LNCAP (cell line): ENCODE results near the gene KLHL6.

ENCODE experiments used
- TF ChIP-seq, protein P1 (sequence below): fragments of 450-650 bp; IDR thresholded peaks from 2 replicates; pipeline ENCODE4 v1.5.1; 2017; ENCODE audit warnings: mild to moderate bottlenecking

KLHL6 gene

DNA sequence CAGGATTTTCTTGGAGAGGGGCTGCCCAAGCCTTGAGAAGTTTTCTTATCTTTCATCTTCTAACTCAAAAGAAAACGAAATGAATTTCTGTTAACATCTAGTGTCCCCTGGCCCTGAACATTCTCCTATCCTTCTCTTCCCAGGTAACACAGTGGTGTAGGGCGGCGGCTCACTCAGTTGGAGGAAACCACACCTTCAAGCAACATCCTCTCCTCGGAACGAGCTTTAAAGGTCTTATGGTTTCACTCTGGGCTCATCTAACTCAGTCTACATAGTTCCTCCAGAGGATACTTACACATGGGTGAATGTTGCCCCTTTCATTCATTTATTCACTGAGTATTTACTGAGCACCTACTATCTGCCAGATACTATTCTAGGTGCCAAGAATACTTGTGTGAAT lies 31.0 kb upstream of the KLHL6 start:
- TF ChIP-seq, protein P1, sequence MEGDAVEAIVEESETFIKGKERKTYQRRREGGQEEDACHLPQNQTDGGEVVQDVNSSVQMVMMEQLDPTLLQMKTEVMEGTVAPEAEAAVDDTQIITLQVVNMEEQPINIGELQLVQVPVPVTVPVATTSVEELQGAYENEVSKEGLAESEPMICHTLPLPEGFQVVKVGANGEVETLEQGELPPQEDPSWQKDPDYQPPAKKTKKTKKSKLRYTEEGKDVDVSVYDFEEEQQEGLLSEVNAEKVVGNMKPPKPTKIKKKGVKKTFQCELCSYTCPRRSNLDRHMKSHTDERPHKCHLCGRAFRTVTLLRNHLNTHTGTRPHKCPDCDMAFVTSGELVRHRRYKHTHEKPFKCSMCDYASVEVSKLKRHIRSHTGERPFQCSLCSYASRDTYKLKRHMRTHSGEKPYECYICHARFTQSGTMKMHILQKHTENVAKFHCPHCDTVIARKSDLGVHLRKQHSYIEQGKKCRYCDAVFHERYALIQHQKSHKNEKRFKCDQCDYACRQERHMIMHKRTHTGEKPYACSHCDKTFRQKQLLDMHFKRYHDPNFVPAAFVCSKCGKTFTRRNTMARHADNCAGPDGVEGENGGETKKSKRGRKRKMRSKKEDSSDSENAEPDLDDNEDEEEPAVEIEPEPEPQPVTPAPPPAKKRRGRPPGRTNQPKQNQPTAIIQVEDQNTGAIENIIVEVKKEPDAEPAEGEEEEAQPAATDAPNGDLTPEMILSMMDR = no peak

DNA sequence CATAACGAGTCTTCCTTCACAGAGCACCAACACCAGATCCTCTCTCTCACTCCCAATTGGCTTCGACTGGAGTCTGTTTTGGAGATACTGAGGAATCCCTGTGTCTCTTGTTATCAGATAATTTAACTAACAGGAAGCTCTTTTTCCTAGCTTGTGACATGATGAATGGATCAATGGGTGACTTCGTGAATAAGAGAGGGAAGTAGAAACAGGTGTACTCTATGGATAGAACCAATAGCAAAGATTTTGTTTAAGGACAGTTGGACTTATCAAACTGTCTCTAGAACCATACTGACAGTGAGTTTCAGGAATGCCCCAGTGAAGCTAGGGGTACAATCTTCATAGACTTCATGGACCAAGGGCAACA lies 29.4 kb upstream of the KLHL6 start:
- TF ChIP-seq, protein P1 = no peak

DNA sequence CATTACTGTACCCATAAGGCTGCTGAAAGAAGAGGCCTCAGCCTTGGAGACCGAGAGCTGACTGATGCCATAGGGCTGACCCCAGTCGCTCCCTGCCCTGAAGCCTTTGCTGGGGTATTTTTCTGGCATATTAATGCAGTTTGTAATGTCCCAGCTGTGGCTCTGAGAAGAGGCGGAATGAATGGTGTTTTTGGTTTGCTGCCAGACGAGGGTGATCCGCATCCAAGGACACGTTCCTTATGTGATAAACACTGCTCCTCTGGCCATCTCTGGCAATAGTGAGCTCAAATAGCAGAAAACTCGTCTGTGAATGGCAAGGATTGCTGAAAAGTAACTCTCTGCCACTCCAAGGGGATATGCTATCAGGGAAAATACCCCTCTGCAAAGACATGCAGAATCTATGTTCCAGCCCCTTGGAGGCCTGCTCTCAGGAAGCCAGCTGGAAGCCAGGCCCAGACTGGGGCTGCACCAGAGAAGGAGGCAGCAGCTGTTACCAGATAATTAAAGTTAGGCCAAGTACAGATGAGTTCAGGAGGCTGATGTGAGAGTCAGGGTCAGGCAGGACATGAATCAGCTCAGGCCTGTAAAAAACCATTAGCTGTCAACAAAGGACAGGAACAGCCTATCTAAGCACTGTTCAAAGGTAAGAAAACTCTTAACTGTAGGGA lies 28.9 kb upstream of the KLHL6 start:
- TF ChIP-seq, protein P1 = no peak

DNA sequence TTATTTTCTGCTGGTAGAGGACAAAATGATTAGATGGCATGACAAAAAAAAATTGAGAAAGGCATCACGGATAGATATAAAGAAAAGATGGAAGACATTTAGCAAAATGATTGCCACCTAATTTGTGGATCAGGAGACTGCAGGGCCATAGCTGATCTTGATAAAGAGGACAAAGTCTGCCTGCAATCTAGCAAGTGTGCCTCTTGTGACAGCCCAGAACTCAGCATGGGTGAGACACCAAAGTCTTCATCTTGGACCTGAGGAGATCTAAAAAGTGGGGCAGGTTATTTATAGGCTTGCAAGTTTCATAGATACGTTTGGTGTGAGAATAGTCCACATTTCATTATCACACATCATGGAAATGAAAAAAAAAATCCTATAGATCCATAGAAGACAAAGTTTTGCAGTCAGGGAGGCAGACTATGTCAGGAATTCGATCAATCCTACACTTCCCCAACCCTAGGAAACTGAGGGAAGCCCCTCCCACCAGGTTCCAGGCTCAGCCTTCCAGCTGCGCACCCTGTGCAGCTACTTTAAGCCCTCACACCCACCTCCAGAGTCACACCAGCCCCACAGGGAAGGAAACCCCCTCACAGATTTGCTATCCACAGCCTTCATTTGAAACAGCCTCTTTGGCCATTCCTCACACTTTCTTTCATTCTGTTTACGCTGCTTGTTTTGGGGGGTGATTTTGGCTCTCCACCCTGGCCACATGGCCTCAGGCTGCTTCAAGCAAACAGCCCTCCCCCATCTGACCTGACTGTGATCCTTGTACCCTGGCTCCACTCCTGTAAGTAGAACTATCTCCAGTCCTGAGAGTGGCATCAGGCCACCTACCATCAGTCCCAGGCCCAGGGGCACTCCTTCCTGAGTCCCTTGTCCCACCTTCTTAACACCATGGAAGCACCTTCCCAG lies 28.1 kb upstream of the KLHL6 start:
- TF ChIP-seq, protein P1 = no peak

DNA sequence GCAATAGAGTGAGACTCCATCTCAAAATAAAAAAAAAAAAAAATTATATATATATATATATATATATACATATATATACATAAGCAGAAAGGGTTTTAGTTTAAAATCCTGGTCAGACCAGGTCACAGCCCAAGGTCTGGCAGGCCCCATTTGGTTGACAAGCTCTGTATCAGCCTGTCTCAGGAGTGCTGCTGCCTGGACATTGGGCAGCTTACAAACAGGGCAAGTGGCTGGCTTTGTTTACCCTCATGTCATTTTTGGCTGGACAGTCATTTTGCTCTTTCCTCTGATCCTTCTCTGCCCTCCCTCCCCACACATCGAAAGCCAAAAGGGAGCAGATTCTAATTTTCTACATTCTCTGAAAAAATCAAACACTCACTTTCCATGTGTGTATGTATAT lies 26.7 kb upstream of the KLHL6 start:
- TF ChIP-seq, protein P1 = no peak

DNA sequence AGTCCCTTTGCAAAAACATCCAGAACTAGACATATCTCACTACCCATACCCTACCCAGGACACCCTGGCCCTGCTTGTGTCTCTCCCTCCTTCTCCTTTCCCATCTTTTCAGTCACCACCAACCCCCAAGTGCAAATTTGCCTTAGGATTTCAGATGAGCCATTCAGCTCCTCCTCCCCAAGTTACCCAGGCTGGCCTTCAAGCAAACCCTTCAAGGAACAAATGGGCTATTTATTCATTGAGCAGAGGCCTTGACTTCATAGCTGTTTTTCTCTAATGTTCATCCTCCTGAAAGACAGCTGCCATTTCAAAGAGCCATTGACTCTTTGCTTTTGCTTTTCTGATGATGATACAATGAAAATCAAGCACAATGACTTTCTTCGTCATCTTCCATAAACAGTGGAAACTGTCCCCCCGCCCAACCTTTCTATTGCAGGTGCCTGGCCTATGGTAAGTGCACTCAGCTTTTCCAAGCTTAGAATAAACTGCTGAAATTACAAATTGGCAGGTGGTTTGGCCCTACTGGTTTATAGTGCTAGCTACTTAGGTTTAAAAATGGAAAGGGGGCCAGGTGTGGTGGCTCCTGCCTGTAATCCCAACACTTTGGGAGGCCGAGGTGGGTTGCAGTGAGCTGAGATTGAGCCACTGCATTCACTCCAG lies 26.1 kb upstream of the KLHL6 start:
- TF ChIP-seq, protein P1 = no peak

DNA sequence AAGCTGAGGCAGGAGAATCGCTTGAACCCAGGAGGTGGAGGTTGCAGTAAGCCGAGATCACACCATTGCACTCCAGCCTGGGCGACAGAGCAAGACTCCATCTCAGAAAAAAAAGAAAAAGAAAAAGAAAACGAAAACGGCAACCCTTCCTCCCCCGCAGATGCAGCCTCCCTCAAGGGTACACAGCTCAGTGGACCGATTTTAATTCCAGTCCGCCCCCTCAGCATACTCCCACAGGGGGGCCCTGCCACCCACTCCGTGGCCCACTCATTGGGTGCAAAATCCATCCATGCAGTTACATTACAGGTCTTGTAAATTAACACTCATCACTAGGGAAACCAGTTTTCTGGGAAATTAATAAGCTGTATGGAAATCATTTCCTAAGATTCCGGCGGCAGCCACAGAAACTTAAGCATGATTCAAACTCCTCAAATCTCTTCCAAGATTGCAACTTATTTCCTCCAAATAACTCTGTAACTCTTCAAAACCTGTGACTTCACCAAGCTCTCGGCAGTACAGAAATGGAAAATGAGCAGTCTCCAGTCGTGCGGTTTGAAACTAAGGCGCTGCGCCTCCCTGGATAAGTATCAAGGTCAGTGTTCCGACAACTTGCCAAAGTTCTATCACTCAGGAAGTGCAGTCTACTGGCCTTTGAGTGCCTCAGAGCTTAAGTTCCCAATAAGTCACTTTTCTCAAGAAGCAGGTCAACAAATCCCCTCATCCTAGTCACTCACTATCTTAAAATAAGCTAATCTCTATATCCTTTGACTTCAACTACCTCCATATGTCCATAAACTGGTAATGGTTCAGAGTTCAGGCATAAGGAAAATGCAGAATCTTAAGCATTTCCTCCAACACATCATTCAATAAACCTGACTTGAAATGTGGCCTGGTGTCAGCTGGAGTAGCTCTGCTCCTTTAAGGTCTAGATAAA lies 24.7 kb upstream of the KLHL6 start:
- TF ChIP-seq, protein P1 = no peak
